Panc1 (cell line): ENCODE results near the gene TCHHL1. TPM values are rescaled to one million over a fixed set of nuclear protein-coding genes. Genes with fewer than 3 reads are reported as not detected.

ENCODE experiments used
- ATAC-seq: fragments of 200-7000 bp; cut with Tn5 transposase; 2 replicates; pipeline ENCODE4 v1.9.1; 2020; ENCODE audit warnings: mild to moderate bottlenecking, moderate library complexity
- BruUV-seq: library from RNA; stranded (reverse); fragments of 400-500 nt; replicated peaks from 2 replicates; lab custom pipeline; 2021; lab: Mats Ljungman, UMichigan
- CTCF ChIA-PET: fragments of 300-600 bp; sonication (Branson Sonifier 250); formaldehyde crosslinking; loops from one replicate; lab custom pipeline; 2022; ENCODE audit warnings: antibody characterized with exemption; lab: Charles Lee
- POLR2A ChIA-PET: fragments of 300-600 bp; sonication (Branson Sonifier 250); formaldehyde crosslinking; loops from one replicate; lab custom pipeline; 2022; ENCODE audit warnings: antibody characterized with exemption; lab: Charles Lee
- DNase-seq: peaks from one replicate; pipeline ENCODE4 v3.0.0-alpha.2; 2010; ENCODE audit warnings: low read depth, low spot score
- H3K27ac ChIP-seq: 2 replicates; pipeline ENCODE4 v1.5.1; 2011; ENCODE audit warnings: mild to moderate bottlenecking, low read length, inconsistent platforms
- H3K27me3 ChIP-seq: fragments of 200-500 bp; sonication (Bioruptor generic); 2 replicates; pipeline ENCODE4 v1.6.0; 2014; ENCODE audit warnings: low read length, inconsistent platforms; ENCODE audit not compliant: control insufficient read depth, insufficient read depth
- H3K36me3 ChIP-seq: fragments of 200-500 bp; sonication (Bioruptor generic); 2 replicates; pipeline ENCODE4 v1.5.1; 2014; ENCODE audit warnings: inconsistent platforms, mild to moderate bottlenecking, low read length, moderate library complexity; ENCODE audit not compliant: control insufficient read depth, insufficient read depth
- H3K4me1 ChIP-seq: 2 replicates; pipeline ENCODE4 v1.5.1; 2011; ENCODE audit warnings: inconsistent platforms, mild to moderate bottlenecking, low read length, moderate library complexity; ENCODE audit not compliant: control insufficient read depth, insufficient read depth
- H3K4me3 ChIP-seq, 2 experiments: 2 replicates each; pipeline ENCODE4 v1.5.1; 2011 to 2012; ENCODE audit warnings: low read depth in 2 of 2, low read length in 2 of 2, mild to moderate bottlenecking in 2 of 2, inconsistent platforms in 1 of 2, moderate library complexity in 1 of 2
- H3K9me3 ChIP-seq: fragments of 200-500 bp; sonication (Bioruptor generic); 2 replicates; pipeline ENCODE4 v1.5.1; 2014; ENCODE audit warnings: low read depth, mild to moderate bottlenecking, inconsistent platforms, low read length, moderate library complexity; ENCODE audit not compliant: control insufficient read depth, insufficient read depth
- POLR2AphosphoS5 ChIP-seq: IDR thresholded peaks from 2 replicates; pipeline ENCODE4 v1.6.1; 2012; ENCODE audit warnings: mild to moderate bottlenecking, low read depth, low read length, moderate library complexity
- SIN3A ChIP-seq: IDR thresholded peaks from 2 replicates; pipeline ENCODE4 v1.6.1; 2012; ENCODE audit warnings: low read depth, mild to moderate bottlenecking, low read length, moderate library complexity, borderline replicate concordance; ENCODE audit not compliant: insufficient read depth
- TCF7L2 ChIP-seq: IDR thresholded peaks from 2 replicates; pipeline ENCODE4 v1.6.1; 2011; ENCODE audit warnings: mild to moderate bottlenecking, low read depth, low read length, inconsistent platforms
- in situ Hi-C: cut with HindIII; loops from 2 replicates; pipeline ENCODE4 v1.10.0; 2016; ENCODE audit warnings: low sequenced_read_pairs, low pct_unique_long_range_greater_than_20kb
- intact Hi-C: fragments of 100-400 bp; cut with micrococcal nuclease; formaldehyde crosslinking; loops from one replicate; pipeline ENCODE4 v1.10.0; 2022; ENCODE audit not compliant: unreplicated experiment
- total RNA-seq: library from RNA; stranded (reverse); gene quantifications from one replicate; pipeline ENCODE4 v1.2.1, GENCODE V29; 2021; ENCODE audit not compliant: unreplicated experiment
- TF ChIP-seq, protein P1 (sequence below), 2 experiments: IDR thresholded peaks; 2 replicates each; pipeline ENCODE4 v1.6.1; 2011 to 2012; ENCODE audit warnings: low read depth in 2 of 2, control low read depth in 1 of 2, low read length in 1 of 2, mild to moderate bottlenecking in 1 of 2, moderate library complexity in 1 of 2; ENCODE audit not compliant: insufficient read depth in 1 of 2
- TF ChIP-seq, protein P2 (sequence below): fragments of 450-650 bp; IDR thresholded peaks from 2 replicates; pipeline ENCODE4 v1.5.1; 2017; ENCODE audit warnings: mild to moderate bottlenecking

TCHHL1 gene
- total RNA-seq, 1 experiment from 2014 or later, result not detected

DNA sequence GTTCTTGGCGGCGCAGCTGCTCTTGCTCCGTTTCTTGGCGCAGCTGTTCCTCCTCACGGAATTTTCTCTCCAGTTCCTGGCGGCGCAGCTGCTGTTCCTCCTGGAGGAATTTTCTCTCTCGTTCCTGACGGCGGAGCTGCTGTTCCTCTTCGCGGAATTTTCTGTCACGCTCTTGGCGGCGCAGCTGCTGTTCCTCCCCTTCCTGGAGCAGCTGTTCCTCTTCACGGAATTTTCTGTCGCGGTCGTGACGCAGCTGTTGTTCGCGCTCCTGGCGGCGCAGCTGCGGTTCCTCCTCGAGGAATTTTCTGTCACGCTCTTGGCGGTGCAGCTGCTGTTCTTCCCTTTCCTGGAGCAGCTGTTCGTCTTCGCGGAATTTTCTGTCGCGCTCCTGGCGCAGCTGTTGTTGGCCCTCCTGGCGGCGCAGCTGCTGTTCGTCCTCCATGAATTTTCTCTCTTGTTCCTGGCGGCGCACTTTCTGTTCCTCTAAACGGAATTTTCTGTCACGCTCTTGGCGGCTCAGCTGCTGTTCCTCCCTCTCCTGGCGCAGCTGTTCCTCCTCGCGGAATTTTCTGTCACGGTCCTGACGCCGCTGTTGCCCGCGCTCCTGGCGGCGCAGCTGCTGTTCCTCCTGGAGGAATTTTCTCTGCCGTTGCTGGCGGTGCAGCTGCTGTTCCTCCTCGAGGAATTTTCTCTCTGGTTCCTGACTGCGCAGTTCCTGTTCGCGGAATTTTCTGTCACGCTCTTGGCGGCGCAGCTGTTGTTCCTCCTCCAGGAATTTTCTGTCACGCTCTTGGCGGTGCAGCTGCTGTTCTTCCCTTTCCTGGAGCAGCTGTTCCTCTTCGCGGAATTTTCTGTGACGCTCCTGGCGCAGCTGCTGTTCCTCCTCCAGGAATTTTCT is 19.4 kb upstream of the TCHHL1 start:
- H3K9me3 ChIP-seq, result no peaks in the 10 kb centered on the region
- POLR2A ChIA-PET, result no interaction called here
- H3K36me3 ChIP-seq, result no peaks in the 10 kb centered on the region
- ATAC-seq (no peak), DNase-seq (no peak)
- in situ Hi-C loops, result no loop called here
- H3K4me1 ChIP-seq, result peaks cover 5% of the 10 kb centered on the region; the same call in 1 of the 2 replicates
- no peak overlapping the region for H3K4me3 ChIP-seq
- CTCF ChIA-PET, result no interaction called here
- peaks cover 22% of the 10 kb centered on the region for H3K27me3 ChIP-seq
- intact Hi-C loops, result no loop called here
- TF ChIP-seq SIN3A (no peak), POLR2AphosphoS5 (no peak), TCF7L2 (no peak)
- TF ChIP-seq, protein P1, sequence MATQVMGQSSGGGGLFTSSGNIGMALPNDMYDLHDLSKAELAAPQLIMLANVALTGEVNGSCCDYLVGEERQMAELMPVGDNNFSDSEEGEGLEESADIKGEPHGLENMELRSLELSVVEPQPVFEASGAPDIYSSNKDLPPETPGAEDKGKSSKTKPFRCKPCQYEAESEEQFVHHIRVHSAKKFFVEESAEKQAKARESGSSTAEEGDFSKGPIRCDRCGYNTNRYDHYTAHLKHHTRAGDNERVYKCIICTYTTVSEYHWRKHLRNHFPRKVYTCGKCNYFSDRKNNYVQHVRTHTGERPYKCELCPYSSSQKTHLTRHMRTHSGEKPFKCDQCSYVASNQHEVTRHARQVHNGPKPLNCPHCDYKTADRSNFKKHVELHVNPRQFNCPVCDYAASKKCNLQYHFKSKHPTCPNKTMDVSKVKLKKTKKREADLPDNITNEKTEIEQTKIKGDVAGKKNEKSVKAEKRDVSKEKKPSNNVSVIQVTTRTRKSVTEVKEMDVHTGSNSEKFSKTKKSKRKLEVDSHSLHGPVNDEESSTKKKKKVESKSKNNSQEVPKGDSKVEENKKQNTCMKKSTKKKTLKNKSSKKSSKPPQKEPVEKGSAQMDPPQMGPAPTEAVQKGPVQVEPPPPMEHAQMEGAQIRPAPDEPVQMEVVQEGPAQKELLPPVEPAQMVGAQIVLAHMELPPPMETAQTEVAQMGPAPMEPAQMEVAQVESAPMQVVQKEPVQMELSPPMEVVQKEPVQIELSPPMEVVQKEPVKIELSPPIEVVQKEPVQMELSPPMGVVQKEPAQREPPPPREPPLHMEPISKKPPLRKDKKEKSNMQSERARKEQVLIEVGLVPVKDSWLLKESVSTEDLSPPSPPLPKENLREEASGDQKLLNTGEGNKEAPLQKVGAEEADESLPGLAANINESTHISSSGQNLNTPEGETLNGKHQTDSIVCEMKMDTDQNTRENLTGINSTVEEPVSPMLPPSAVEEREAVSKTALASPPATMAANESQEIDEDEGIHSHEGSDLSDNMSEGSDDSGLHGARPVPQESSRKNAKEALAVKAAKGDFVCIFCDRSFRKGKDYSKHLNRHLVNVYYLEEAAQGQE (IDR thresholded peaks at IDR 0.05; ENCODE audit: insufficient read depth in 1 of 2, low read depth in 2 of 2, low read length in 1 of 2), result no peak
- TF ChIP-seq, protein P2, sequence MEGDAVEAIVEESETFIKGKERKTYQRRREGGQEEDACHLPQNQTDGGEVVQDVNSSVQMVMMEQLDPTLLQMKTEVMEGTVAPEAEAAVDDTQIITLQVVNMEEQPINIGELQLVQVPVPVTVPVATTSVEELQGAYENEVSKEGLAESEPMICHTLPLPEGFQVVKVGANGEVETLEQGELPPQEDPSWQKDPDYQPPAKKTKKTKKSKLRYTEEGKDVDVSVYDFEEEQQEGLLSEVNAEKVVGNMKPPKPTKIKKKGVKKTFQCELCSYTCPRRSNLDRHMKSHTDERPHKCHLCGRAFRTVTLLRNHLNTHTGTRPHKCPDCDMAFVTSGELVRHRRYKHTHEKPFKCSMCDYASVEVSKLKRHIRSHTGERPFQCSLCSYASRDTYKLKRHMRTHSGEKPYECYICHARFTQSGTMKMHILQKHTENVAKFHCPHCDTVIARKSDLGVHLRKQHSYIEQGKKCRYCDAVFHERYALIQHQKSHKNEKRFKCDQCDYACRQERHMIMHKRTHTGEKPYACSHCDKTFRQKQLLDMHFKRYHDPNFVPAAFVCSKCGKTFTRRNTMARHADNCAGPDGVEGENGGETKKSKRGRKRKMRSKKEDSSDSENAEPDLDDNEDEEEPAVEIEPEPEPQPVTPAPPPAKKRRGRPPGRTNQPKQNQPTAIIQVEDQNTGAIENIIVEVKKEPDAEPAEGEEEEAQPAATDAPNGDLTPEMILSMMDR, result no peak
- no TSS peak for BruUV-seq
- H3K27ac ChIP-seq, result no peak overlapping the region

DNA sequence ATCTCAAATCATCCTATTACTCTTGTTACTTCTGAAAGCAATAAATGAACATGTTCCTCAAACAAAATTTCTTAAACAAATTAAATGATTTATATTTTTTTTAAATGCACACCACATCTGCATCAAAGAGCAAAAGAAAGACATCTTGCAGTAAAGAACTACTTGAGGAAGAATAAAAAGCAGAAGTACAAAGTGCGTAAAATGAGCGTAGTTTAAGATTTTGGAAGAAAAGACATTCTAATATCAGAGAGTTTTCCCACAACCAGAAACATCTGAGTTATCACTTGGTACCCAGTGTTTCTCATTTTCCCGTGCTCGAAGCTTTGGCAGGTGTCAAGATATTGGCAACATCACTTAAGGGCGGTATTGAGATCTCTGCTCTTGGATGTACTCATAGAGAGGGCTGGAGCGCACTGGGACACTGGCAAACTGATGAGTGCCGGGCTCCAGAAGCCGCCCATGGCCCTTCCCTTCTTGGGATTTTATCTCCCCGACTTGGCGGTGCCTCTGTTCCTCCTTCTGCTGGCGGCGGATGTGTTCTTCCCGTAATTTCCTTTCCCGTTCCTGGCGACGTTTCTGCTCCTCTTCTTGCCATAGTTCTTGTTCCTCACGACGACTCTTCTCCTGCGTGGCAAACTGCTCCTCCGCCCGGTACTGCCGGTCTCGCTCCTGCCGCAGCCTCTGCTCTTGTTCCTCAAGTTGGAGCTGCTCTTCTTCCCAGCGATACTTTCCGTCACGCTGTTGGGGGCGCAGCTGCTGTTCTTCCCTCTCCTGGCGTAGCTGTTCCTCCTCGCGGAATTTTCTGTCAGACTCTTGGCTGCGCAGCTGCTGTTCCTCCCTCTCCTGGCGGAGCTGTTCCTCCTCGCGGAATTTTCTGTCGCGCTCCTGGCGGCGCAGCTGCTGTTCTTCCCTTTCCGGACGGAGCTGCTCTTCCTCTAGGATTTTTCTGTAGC is 18.4 kb upstream of the TCHHL1 start:
- DNase-seq, result no peak
- ChIA-PET CTCF (no interaction called here), POLR2A (no interaction called here)
- TF ChIP-seq, protein P2, result no peak
- TF ChIP-seq, protein P1 (IDR thresholded peaks at IDR 0.05; ENCODE audit: insufficient read depth in 1 of 2, low read depth in 2 of 2, low read length in 1 of 2), result no peak
- no peak for TF ChIP-seq SIN3A
- TF ChIP-seq TCF7L2, result no peak
- Histone ChIP-seq H3K27ac (no peak overlapping the region), H3K36me3 (no peaks in the 10 kb centered on the region), H3K9me3 (no peaks in the 10 kb centered on the region), H3K4me1 (no peaks in the 10 kb centered on the region), H3K4me3 (no peak overlapping the region), H3K27me3 (peaks cover 16% of the 10 kb centered on the region)
- BruUV-seq, result no TSS peak
- in situ Hi-C loops (no loop called here), intact Hi-C loops (no loop called here)
- ATAC-seq, result no peak
